SK-N-SH treated with all-trans-retinoic acid at 6 μM for 48 hours (cell line): ENCODE results near the gene SMIM13.

Experiments
- ATAC-seq: fragments of 200-7000 bp; cut with Tn5 transposase; 3 replicates; pipeline ENCODE4 v1.9.1; 2020; ENCODE audit warnings: mild to moderate bottlenecking, moderate library complexity
- ARNTL ChIP-seq: fragments of 450-650 bp; formaldehyde crosslinking; IDR thresholded peaks from 2 replicates; pipeline ENCODE4 v1.5.0; 2020; ENCODE audit warnings: low read depth, mild to moderate bottlenecking, moderate library complexity, borderline replicate concordance
- BACH2 ChIP-seq: fragments of 250-450 bp; sonication (Bioruptor Pico); IDR thresholded peaks from 2 replicates; pipeline ENCODE4 v1.9.0; 2021; ENCODE audit warnings: mild to moderate bottlenecking, borderline replicate concordance
- CREB5 ChIP-seq: fragments of 250-450 bp; sonication (Bioruptor Pico); IDR thresholded peaks from 2 replicates; pipeline ENCODE4 v1.5.1; 2020; ENCODE audit warnings: low read depth, mild to moderate bottlenecking, moderate library complexity
- CSDC2 ChIP-seq: fragments of 250-450 bp; sonication (Bioruptor Pico); IDR thresholded peaks from 2 replicates; pipeline ENCODE4 v1.5.0; 2020; ENCODE audit warnings: mild to moderate bottlenecking, moderate library complexity
- CSRNP3 ChIP-seq: fragments of 250-450 bp; sonication (Bioruptor Pico); IDR thresholded peaks from 2 replicates; pipeline ENCODE4 v1.5.1; 2021; ENCODE audit warnings: mild to moderate bottlenecking, moderate library complexity
- ESRRG ChIP-seq: fragments of 250-450 bp; sonication (Bioruptor Pico); IDR thresholded peaks from 2 replicates; pipeline ENCODE4 v1.6.1; 2021; ENCODE audit warnings: mild to moderate bottlenecking
- ISL1 ChIP-seq: fragments of 250-450 bp; sonication (Bioruptor Pico); IDR thresholded peaks from 2 replicates; pipeline ENCODE4 v2.1.2; 2022; ENCODE audit warnings: mild to moderate bottlenecking, moderate library complexity
- OSR1 ChIP-seq: fragments of 250-450 bp; sonication (Bioruptor Pico); IDR thresholded peaks from 2 replicates; pipeline ENCODE4 v1.8.0; 2022; ENCODE audit warnings: moderate library complexity, mild to moderate bottlenecking, inconsistent platforms
- PPARA ChIP-seq: fragments of 250-450 bp; sonication (Bioruptor Pico); IDR thresholded peaks from 2 replicates; pipeline ENCODE4 v1.5.0; 2020; ENCODE audit warnings: mild to moderate bottlenecking, borderline replicate concordance
- RARB ChIP-seq: fragments of 250-450 bp; sonication (Bioruptor Pico); IDR thresholded peaks from 2 replicates; pipeline ENCODE4 v1.8.0; 2021; ENCODE audit warnings: mild to moderate bottlenecking, moderate library complexity
- SNAI2 ChIP-seq: fragments of 250-450 bp; sonication (Bioruptor Pico); IDR thresholded peaks from 2 replicates; pipeline ENCODE4 v1.5.0; 2020; ENCODE audit warnings: mild to moderate bottlenecking, moderate library complexity
- TCF4 ChIP-seq: fragments of 250-450 bp; sonication (Bioruptor Pico); IDR thresholded peaks from 2 replicates; pipeline ENCODE4 v1.8.0; 2021; ENCODE audit warnings: mild to moderate bottlenecking, moderate library complexity, borderline replicate concordance
- TOX ChIP-seq: fragments of 250-450 bp; sonication (Bioruptor Pico); IDR thresholded peaks from 2 replicates; pipeline ENCODE4 v1.8.0; 2021; ENCODE audit warnings: mild to moderate bottlenecking, moderate library complexity, borderline replicate concordance
- TSHZ2 ChIP-seq: fragments of 250-450 bp; sonication (Bioruptor Pico); IDR thresholded peaks from 2 replicates; pipeline ENCODE4 v1.5.0; 2020; ENCODE audit warnings: mild to moderate bottlenecking, moderate library complexity
- ZC3H10 ChIP-seq: fragments of 250-450 bp; sonication (Bioruptor Pico); IDR thresholded peaks from 2 replicates; pipeline ENCODE4 v1.5.1; 2021; ENCODE audit warnings: mild to moderate bottlenecking, moderate library complexity
- ZFP3 ChIP-seq: fragments of 250-450 bp; sonication (Bioruptor Pico); IDR thresholded peaks from 2 replicates; pipeline ENCODE4 v1.5.0; 2020; ENCODE audit warnings: mild to moderate bottlenecking, moderate library complexity
- ZFP30 ChIP-seq: fragments of 450-650 bp; formaldehyde crosslinking; IDR thresholded peaks from 2 replicates; pipeline ENCODE4 v1.5.0; 2022; ENCODE audit warnings: mild to moderate bottlenecking, moderate library complexity
- ZNF70 ChIP-seq: fragments of 450-650 bp; formaldehyde crosslinking; IDR thresholded peaks from 2 replicates; pipeline ENCODE4 v1.5.0; 2020; ENCODE audit warnings: mild to moderate bottlenecking, moderate library complexity
- ZNF8 ChIP-seq: fragments of 450-650 bp; formaldehyde crosslinking; IDR thresholded peaks from 2 replicates; pipeline ENCODE4 v1.5.0; 2020; ENCODE audit warnings: mild to moderate bottlenecking, moderate library complexity
- TF ChIP-seq, protein P1 (sequence below): fragments of 250-450 bp; sonication (Bioruptor Pico); IDR thresholded peaks from 2 replicates; pipeline ENCODE4 v1.8.0; 2021; ENCODE audit warnings: low read depth, mild to moderate bottlenecking, moderate library complexity, borderline replicate concordance

The SMIM13 gene

DNA sequence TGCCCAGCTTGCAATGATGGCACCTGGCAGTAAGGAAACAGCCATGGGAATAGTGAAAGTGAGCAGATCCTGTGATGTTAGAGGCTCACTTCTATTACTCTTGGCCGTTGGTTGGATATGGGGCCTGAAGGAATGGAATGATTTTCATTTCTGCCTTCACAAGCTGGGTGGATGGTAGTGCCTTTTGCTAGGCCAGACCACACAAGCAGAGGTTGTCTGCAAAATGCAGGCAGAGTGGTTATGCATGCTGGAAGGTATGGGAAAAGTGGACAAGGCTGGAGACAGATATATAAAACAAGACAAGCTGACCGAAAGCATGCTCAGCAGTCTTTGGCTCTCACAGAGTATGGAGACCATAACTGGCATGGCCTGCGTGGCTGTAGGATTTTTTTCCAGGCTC, 68.6 kb downstream of the SMIM13 start:
- no peak for ATAC-seq
- no peak for TF ChIP-seq TCF4 (CRISPR knock-in tag)
- TF ChIP-seq ZC3H10: no peak
- TF ChIP-seq TSHZ2 (CRISPR knock-in tag): no peak
- no peak for TF ChIP-seq ZFP30 (CRISPR knock-in tag)
- no peak for TF ChIP-seq OSR1 (CRISPR knock-in tag)
- TF ChIP-seq ZNF8 (CRISPR knock-in tag): no peak
- TF ChIP-seq SNAI2: no peak
- no peak for TF ChIP-seq BACH2 (CRISPR knock-in tag)
- TF ChIP-seq ESRRG: no peak
- TF ChIP-seq ZFP3 (CRISPR knock-in tag): no peak
- TF ChIP-seq CREB5: no peak
- TF ChIP-seq, protein P1, sequence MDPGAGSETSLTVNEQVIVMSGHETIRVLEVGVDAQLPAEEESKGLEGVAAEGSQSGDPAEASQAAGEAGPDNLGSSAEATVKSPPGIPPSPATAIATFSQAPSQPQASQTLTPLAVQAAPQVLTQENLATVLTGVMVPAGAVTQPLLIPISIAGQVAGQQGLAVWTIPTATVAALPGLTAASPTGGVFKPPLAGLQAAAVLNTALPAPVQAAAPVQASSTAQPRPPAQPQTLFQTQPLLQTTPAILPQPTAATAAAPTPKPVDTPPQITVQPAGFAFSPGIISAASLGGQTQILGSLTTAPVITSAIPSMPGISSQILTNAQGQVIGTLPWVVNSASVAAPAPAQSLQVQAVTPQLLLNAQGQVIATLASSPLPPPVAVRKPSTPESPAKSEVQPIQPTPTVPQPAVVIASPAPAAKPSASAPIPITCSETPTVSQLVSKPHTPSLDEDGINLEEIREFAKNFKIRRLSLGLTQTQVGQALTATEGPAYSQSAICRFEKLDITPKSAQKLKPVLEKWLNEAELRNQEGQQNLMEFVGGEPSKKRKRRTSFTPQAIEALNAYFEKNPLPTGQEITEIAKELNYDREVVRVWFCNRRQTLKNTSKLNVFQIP (CRISPR knock-in tag): no peak
- TF ChIP-seq TOX (CRISPR knock-in tag): no peak
- TF ChIP-seq PPARA (CRISPR knock-in tag): no peak

DNA sequence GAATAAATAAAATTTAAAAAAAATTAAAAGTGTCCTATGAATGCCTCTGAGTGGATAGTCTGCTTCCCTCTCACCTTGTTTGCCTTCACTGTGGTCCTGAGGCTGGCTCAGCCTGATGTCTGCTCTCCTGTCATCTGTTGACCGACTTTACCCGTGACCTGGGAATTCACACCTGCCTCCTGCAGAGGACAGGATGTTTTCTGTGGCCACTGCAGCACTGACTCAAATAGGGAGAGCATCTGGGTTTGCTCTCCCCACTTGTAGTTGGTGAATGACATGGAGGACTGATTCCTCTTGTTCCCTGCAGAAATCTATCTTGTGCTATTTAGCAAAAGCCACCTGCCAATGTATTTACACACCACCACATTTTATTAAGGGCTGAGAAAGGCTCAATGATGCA, 70.3 kb downstream of the SMIM13 start:
- TF ChIP-seq CSDC2 (no peak), TSHZ2 (CRISPR knock-in tag) (no peak), ZNF70 (no peak), BACH2 (CRISPR knock-in tag) (no peak), TOX (CRISPR knock-in tag) (no peak), SNAI2 (no peak), RARB (CRISPR knock-in tag) (no peak), CSRNP3 (no peak), ESRRG (no peak), ZFP30 (CRISPR knock-in tag) (no peak), ARNTL (no peak), CREB5 (no peak), PPARA (CRISPR knock-in tag) (no peak), ISL1 (no peak), OSR1 (CRISPR knock-in tag) (no peak), ZC3H10 (no peak)
- TF ChIP-seq, protein P1 (CRISPR knock-in tag): no peak
- ATAC-seq: no peak
